Activated CD8-positive, alpha-beta T cell treated with anti-CD3 and anti-CD28 coated beads for 36 hours (primary cell): ENCODE results near the gene MRFAP1L1. TPM values are rescaled to one million over a fixed set of nuclear protein-coding genes. Genes with fewer than 3 reads are reported as not detected.

Experiments
- ATAC-seq: fragments of 200-7000 bp; cut with Tn5 transposase; one replicate; pipeline ENCODE4 v1.10.0; 2021; ENCODE audit warnings: mild to moderate bottlenecking, moderate library complexity
- CTCF ChIA-PET: fragments of 350-600 bp; sonication (Branson Sonifier 250); formaldehyde crosslinking; loops from one replicate; lab custom pipeline; 2021; ENCODE audit warnings: antibody characterized with exemption; lab: Charles Lee
- POLR2A ChIA-PET: fragments of 350-600 bp; sonication (Branson Sonifier 250); formaldehyde crosslinking; loops from one replicate; lab custom pipeline; 2021; ENCODE audit warnings: antibody characterized with exemption; lab: Charles Lee
- DNase-seq: peaks from one replicate; pipeline ENCODE4 v3.0.0-alpha.2; 2020
- H3K27ac Mint-ChIP-seq: one replicate; pipeline ENCODE4 v1.8.0; 2021; ENCODE audit warnings: mild to moderate bottlenecking, mixed read lengths
- H3K27me3 Mint-ChIP-seq: one replicate; pipeline ENCODE4 v1.8.0; 2021; ENCODE audit warnings: mixed read lengths
- H3K36me3 Mint-ChIP-seq: one replicate; pipeline ENCODE4 v1.8.0; 2021; ENCODE audit warnings: low read depth, mixed read lengths
- H3K4me1 Mint-ChIP-seq: one replicate; pipeline ENCODE4 v1.8.0; 2021; ENCODE audit warnings: low read depth, mixed read lengths
- H3K4me3 Mint-ChIP-seq: one replicate; pipeline ENCODE4 v1.8.0; 2021; ENCODE audit warnings: mild to moderate bottlenecking, moderate library complexity, mixed read lengths
- H3K9me3 Mint-ChIP-seq: one replicate; pipeline ENCODE4 v1.8.0; 2021; ENCODE audit warnings: mixed read lengths
- intact Hi-C: fragments of 100-400 bp; cut with micrococcal nuclease; formaldehyde crosslinking; loops from one replicate; pipeline ENCODE4 v1.10.0; 2022
- total RNA-seq, 2 experiments: library from RNA; stranded (reverse); gene quantifications; one replicate each; pipeline ENCODE4 v1.2.3, GENCODE V29; 2021
- TF ChIP-seq, protein P1 (sequence below): fragments of 200-600 bp; IDR thresholded peaks from one replicate; pipeline ENCODE4 v1.8.0; 2022; ENCODE audit warnings: antibody characterized with exemption, mild to moderate bottlenecking

MRFAP1L1 gene
- total RNA-seq, 2 experiments from 2014 or later, result 36.7 to 39.2 TPM

DNA sequence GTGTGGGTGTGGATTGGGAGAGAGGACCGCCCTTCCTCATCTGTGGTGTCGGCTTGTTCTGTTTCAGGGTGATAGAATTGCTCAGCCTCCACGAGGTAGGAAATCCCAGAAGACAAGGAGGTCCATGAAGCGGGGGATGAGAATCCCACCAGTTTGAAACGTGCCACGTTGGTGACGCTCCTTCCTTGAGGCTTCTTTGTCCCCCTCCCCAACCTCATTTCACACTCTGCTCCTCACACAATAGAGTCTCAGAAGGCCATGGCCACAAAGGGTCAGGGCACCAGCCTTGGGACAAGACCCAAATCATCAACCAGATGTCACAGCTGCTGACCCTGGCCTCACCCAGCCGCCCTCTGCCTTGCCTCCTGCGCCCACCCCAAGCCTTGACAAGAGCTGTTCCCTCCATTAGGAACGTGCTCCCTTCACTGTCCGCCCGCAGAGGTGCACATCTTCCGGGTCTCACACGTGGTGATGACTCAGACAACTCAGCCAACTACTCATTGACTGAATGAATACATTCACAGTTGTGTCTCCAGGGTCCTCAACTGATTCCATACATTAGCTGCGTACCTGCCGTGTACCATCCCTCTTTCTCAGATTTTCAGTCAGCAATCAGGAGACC, 24.6 kb upstream of the MRFAP1L1 start:
- H3K4me1 Mint-ChIP-seq, result no peaks in the 10 kb centered on the region
- no peaks in the 10 kb centered on the region for H3K36me3 Mint-ChIP-seq
- no peaks in the 10 kb centered on the region for H3K9me3 Mint-ChIP-seq
- intact Hi-C loops, result no loop called here
- H3K27me3 Mint-ChIP-seq, result no peaks in the 10 kb centered on the region
- no peak for DNase-seq
- TF ChIP-seq, protein P1, sequence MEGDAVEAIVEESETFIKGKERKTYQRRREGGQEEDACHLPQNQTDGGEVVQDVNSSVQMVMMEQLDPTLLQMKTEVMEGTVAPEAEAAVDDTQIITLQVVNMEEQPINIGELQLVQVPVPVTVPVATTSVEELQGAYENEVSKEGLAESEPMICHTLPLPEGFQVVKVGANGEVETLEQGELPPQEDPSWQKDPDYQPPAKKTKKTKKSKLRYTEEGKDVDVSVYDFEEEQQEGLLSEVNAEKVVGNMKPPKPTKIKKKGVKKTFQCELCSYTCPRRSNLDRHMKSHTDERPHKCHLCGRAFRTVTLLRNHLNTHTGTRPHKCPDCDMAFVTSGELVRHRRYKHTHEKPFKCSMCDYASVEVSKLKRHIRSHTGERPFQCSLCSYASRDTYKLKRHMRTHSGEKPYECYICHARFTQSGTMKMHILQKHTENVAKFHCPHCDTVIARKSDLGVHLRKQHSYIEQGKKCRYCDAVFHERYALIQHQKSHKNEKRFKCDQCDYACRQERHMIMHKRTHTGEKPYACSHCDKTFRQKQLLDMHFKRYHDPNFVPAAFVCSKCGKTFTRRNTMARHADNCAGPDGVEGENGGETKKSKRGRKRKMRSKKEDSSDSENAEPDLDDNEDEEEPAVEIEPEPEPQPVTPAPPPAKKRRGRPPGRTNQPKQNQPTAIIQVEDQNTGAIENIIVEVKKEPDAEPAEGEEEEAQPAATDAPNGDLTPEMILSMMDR, result no peak
- no peak overlapping the region for H3K27ac Mint-ChIP-seq
- H3K4me3 Mint-ChIP-seq, result no peak overlapping the region
- POLR2A ChIA-PET, result interaction anchor here (0.9 kb wide), 1 partner anchor 140 kb away, joined by 3 read pairs; no protein-coding TSS in a partner anchor
- ATAC-seq, result no peak
- CTCF ChIA-PET, result interaction anchor here (1.3 kb wide), 1 partner anchor 139 kb away, joined by 10 read pairs; no protein-coding TSS in a partner anchor

DNA sequence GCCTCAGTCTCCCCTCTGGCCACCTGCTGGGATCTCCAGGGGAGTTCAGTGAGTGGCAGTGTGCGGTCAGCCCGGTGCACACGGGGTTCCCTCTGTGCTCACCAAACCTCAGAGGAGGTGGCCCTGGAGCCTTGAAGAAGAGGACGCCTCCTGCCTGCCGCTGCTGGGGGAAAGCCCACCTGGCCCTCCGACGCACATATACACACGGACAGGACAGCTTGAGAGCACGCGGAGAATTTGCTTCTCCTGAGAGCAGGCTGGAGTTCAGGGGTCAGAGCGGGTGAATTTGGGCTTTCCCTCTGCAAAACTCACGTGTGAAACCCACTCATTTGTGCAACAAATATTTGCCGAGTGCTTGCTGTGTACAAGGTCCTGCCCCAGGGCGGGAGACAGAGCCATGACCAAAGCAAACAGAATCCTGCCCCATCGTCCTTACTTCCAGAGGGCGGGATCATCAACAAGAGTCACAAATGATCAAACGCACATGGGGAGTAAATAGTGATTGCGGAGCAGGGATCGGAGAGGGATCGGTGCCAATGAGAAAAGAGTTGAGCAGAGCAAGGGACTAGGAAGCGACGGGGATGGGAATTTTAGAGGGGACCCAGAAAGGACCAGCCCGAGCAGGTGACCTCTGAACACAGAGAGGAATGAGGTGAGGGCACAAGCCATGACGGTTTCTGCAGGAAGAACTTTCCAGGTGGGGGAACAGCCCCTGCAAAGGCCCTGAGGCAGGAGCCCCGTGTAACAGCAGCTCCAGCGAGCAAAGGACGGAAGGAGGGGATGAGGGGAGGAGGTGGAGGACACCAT, 23.9 kb upstream of the MRFAP1L1 start:
- DNase-seq (no peak), ATAC-seq (no peak)
- TF ChIP-seq, protein P1, result no peak
- Mint-ChIP-seq H3K4me1 (no peaks in the 10 kb centered on the region), H3K9me3 (no peaks in the 10 kb centered on the region), H3K27ac (no peak overlapping the region), H3K27me3 (no peaks in the 10 kb centered on the region), H3K36me3 (no peaks in the 10 kb centered on the region), H3K4me3 (no peak overlapping the region)
- CTCF ChIA-PET, result interaction anchor here (1.3 kb wide), 1 partner anchor 140 kb away, joined by 10 read pairs; no protein-coding TSS in a partner anchor
- intact Hi-C loops, result no loop called here
- POLR2A ChIA-PET, result no interaction called here

DNA sequence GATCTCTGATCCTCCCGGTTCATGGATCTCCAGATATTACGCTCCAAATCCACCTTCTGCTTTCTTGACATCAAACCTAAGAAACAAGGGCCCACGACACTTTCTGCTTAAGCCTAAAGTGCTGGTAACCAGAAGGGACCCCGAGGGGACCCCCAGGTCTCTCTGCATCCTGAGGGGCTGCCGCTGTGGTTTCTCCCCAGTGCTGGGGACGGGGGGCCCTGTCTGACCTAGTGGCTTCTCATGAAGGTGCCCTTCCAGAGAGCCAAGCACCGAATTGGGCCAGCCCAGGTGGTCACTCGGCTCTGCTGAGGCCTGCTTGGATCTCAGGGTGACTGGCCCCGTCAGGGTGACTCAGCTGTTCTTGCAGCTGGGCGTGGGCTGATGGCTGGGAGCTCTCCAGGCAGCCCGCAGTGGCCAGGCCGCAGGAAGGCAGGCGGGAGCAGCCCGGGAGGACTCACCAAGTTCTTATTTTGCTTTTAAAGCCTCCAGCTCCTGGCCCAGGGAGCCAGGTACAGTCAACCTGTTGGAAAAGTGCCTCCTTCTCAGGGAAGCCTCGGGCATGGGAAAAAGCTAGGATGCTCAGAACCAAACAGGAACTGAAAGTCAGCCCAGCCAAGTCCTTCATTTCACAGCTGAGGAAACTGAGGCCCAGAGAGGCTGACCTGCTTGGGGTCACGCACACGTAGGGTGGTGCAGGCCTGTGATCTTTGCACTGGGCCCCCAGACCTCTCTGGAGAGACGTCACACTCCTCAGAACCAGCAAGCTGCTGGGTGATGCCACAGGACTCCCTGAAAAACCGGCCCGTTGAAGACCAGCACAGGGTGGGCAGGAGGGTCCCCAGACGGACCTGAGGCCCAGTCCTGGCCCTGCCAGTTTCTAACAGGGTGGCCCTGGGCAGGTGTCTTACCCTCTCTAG, 23.0 kb upstream of the MRFAP1L1 start:
- TF ChIP-seq, protein P1, result no peak
- no peak overlapping the region for H3K4me3 Mint-ChIP-seq
- no peak for ATAC-seq
- H3K9me3 Mint-ChIP-seq, result no peaks in the 10 kb centered on the region
- peaks cover 5% of the 10 kb centered on the region for H3K4me1 Mint-ChIP-seq
- CTCF ChIA-PET, result no interaction called here
- intact Hi-C loops, result no loop called here
- DNase-seq, result no peak
- no peak overlapping the region for H3K27ac Mint-ChIP-seq
- no peaks in the 10 kb centered on the region for H3K27me3 Mint-ChIP-seq
- POLR2A ChIA-PET, result no interaction called here
- no peaks in the 10 kb centered on the region for H3K36me3 Mint-ChIP-seq

DNA sequence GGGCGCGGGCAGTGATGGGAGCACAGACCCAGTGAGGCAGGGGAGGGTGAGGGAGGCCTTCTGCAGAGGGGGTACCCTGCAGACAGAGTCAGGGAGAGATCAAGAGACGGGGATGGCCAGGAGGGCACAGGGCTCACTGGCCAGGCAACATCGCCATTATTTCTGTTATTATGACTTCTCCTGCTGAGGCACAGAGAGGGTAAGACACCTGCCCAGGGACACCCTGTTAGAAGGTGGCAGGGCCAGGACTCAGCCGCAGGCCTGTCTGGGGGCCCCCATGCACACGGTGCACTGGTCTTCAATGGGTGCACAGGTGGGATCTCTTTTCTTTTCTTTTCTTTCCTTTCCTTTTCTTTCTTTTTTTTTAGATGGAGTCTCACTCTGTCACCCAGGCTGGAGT, 22.1 kb upstream of the MRFAP1L1 start:
- Mint-ChIP-seq H3K4me1 (peaks cover 5% of the 10 kb centered on the region), H3K4me3 (no peak overlapping the region), H3K27ac (no peak overlapping the region), H3K27me3 (no peaks in the 10 kb centered on the region), H3K36me3 (no peaks in the 10 kb centered on the region), H3K9me3 (no peaks in the 10 kb centered on the region)
- ChIA-PET CTCF (no interaction called here), POLR2A (no interaction called here)
- DNase-seq (no peak), ATAC-seq (no peak)
- TF ChIP-seq, protein P1, result no peak
- intact Hi-C loops, result no loop called here
